OCI-LY1 (cell line): Measurements from ENCODE around the gene CCL13.
"Not testable (repeated sequence)": the region's sequence is repeated elsewhere in the genome, so short reads cannot be mapped to it uniquely, and the experiment has no call there.

Experiments
- H2AFZ ChIP-seq: fragments of 200-600 bp; sonication (generic), shearing (Covaris generic); 2 replicates; pipeline ENCODE4 v1.6.0; 2014; ENCODE audit warnings: antibody characterized with exemption, mild to moderate bottlenecking, low read length
- H3F3A ChIP-seq: fragments of 200-600 bp; sonication (generic), shearing (Covaris generic); 2 replicates; pipeline ENCODE4 v1.6.0; 2014; ENCODE audit warnings: mild to moderate bottlenecking, antibody characterized with exemption, low read length, moderate library complexity; ENCODE audit not compliant: insufficient read depth
- H3K27ac ChIP-seq: fragments of 200-600 bp; sonication (generic); 2 replicates; pipeline ENCODE4 v1.5.1; 2014; ENCODE audit warnings: low read length, mixed run types, mild to moderate bottlenecking, low read depth; ENCODE audit not compliant: poor library complexity, severe bottlenecking
- H3K27me3 ChIP-seq: fragments of 200-600 bp; sonication (generic); 2 replicates; pipeline ENCODE4 v1.6.0; 2014; ENCODE audit warnings: antibody characterized with exemption, mild to moderate bottlenecking, low read length, moderate library complexity; ENCODE audit not compliant: insufficient read depth
- H3K36me3 ChIP-seq: fragments of 200-600 bp; sonication (generic); 2 replicates; pipeline ENCODE4 v1.6.1; 2014; ENCODE audit warnings: mild to moderate bottlenecking, antibody characterized with exemption, low read length, moderate library complexity, mixed read lengths; ENCODE audit not compliant: insufficient read depth
- H3K4me1 ChIP-seq: fragments of 200-600 bp; sonication (generic); 2 replicates; pipeline ENCODE4 v1.5.1; 2014; ENCODE audit warnings: mild to moderate bottlenecking, low read length, moderate library complexity; ENCODE audit not compliant: insufficient read depth, severe bottlenecking
- H3K4me2 ChIP-seq: fragments of 200-600 bp; sonication (generic), shearing (Covaris generic); 2 replicates; pipeline ENCODE4 v1.6.1; 2014; ENCODE audit warnings: low read length
- H3K4me3 ChIP-seq: fragments of 200-600 bp; sonication (generic); 2 replicates; pipeline ENCODE4 v1.5.1; 2014; ENCODE audit warnings: low read length, low read depth, mild to moderate bottlenecking, mixed read lengths; ENCODE audit not compliant: poor library complexity, severe bottlenecking
- H3K79me2 ChIP-seq: fragments of 200-600 bp; shearing (Covaris generic); 2 replicates; pipeline ENCODE4 v1.6.1; 2016; ENCODE audit warnings: mixed run types, low read length, mixed read lengths; ENCODE audit not compliant: insufficient read depth
- H3K9ac ChIP-seq: fragments of 200-600 bp; sonication (generic), shearing (Covaris generic); 2 replicates; pipeline ENCODE4 v1.6.1; 2014; ENCODE audit warnings: mild to moderate bottlenecking, low read length, mixed read lengths
- H3K9me2 ChIP-seq: fragments of 200-600 bp; sonication (generic), shearing (Covaris generic); 2 replicates; pipeline ENCODE4 v1.6.1; 2014; ENCODE audit warnings: low read depth, mild to moderate bottlenecking, low read length, mixed read lengths
- H3K9me3 ChIP-seq: fragments of 200-600 bp; shearing (Covaris generic); 2 replicates; pipeline ENCODE4 v1.6.1; 2014; ENCODE audit warnings: low read length, mixed read lengths
- H4K20me1 ChIP-seq: fragments of 200-600 bp; sonication (generic), shearing (Covaris generic); 2 replicates; pipeline ENCODE4 v1.6.0; 2016; ENCODE audit warnings: mild to moderate bottlenecking, low read length; ENCODE audit not compliant: insufficient read depth
- CTCF ChIP-seq: fragments of 200-600 bp; sonication (generic), shearing (Covaris generic); IDR thresholded peaks from 2 replicates; pipeline ENCODE4 v1.5.1; 2017; ENCODE audit warnings: mild to moderate bottlenecking, antibody characterized with exemption, low read length, moderate library complexity, mixed read lengths
- EZH2 ChIP-seq: fragments of 200-600 bp; sonication (generic), shearing (Covaris generic); IDR thresholded peaks from 2 replicates; pipeline ENCODE4 v1.8.0; 2017; ENCODE audit warnings: borderline replicate concordance, mixed run types, mild to moderate bottlenecking, antibody characterized with exemption, low read length, moderate library complexity, mixed read lengths

Gene CCL13

GRCh38 chr17:34321964-34322363 is 34.3 kb upstream of the CCL13 start:
- H3K36me3 ChIP-seq = no peaks in the 10 kb centered on the region
- H3K4me2 ChIP-seq = no peak overlapping the region
- H2AFZ ChIP-seq = no peak overlapping the region
- H3K27me3 ChIP-seq = no peaks in the 10 kb centered on the region
- TF ChIP-seq CTCF = no peak
- H3K27ac ChIP-seq = no peak overlapping the region
- H3K4me1 ChIP-seq = no peaks in the 10 kb centered on the region
- H3K79me2 ChIP-seq = no peaks in the 10 kb centered on the region
- H3K9me2 ChIP-seq = no peaks in the 10 kb centered on the region
- no peak overlapping the region for H3K9ac ChIP-seq
- no peaks in the 10 kb centered on the region for H3F3A ChIP-seq
- H3K9me3 ChIP-seq = no peaks in the 10 kb centered on the region
- H3K4me3 ChIP-seq = no peak overlapping the region
- no peaks in the 10 kb centered on the region for H4K20me1 ChIP-seq

GRCh38 chr17:34327580-34327979 is 28.7 kb upstream of the CCL13 start:
- H3K4me1 ChIP-seq, H3K36me3 ChIP-seq, H3K27ac ChIP-seq, H3K79me2 ChIP-seq, H3K9me3 ChIP-seq, H2AFZ ChIP-seq, H3K9ac ChIP-seq, H4K20me1 ChIP-seq, H3F3A ChIP-seq, H3K27me3 ChIP-seq, H3K9me2 ChIP-seq, H3K4me3 ChIP-seq, H3K4me2 ChIP-seq: not testable (repeated sequence)

GRCh38 chr17:34337701-34338100 is 18.6 kb upstream of the CCL13 start:
- Histone ChIP-seq H3K9ac (no peak overlapping the region), H2AFZ (no peak overlapping the region), H3K79me2 (no peaks in the 10 kb centered on the region), H3K4me2 (no peak overlapping the region), H3K9me3 (no peaks in the 10 kb centered on the region), H3K9me2 (no peaks in the 10 kb centered on the region), H3K27me3 (no peaks in the 10 kb centered on the region), H3K27ac (no peak overlapping the region), H3K36me3 (no peaks in the 10 kb centered on the region), H4K20me1 (no peaks in the 10 kb centered on the region), H3F3A (no peaks in the 10 kb centered on the region), H3K4me1 (no peaks in the 10 kb centered on the region), H3K4me3 (no peak overlapping the region)
- no peak for TF ChIP-seq EZH2
- no peak for TF ChIP-seq CTCF

GRCh38 chr17:34339138-34339770 is 17.0 kb upstream of the CCL13 start:
- Histone ChIP-seq H2AFZ (no peak overlapping the region), H3K4me2 (no peak overlapping the region), H3K4me3 (no peak overlapping the region), H3K27me3 (no peaks in the 10 kb centered on the region), H3K9me3 (no peaks in the 10 kb centered on the region), H3F3A (no peaks in the 10 kb centered on the region), H3K79me2 (no peaks in the 10 kb centered on the region), H4K20me1 (no peaks in the 10 kb centered on the region), H3K9ac (no peak overlapping the region), H3K9me2 (no peaks in the 10 kb centered on the region), H3K4me1 (no peaks in the 10 kb centered on the region), H3K27ac (no peak overlapping the region), H3K36me3 (no peaks in the 10 kb centered on the region)
- TF ChIP-seq EZH2 (no peak), CTCF (no peak)
